Daoy (cell line): Measurements from ENCODE around the gene FHOD3. TPM values are rescaled to one million over a fixed set of nuclear protein-coding genes. Genes with fewer than 3 reads are reported as not detected.
"Not testable (repeated sequence)": the region's sequence is repeated elsewhere in the genome, so short reads cannot be mapped to it uniquely, and the experiment has no call there.

Experiments
- DNase-seq: peaks from one replicate; pipeline ENCODE4 v3.0.0-alpha.2; 2015; ENCODE audit warnings: low read depth
- total RNA-seq: library from RNA; depleted of rRNA; stranded (reverse); fragments of >200 nt; shearing (Covaris generic); gene quantifications from 2 replicates; pipeline ENCODE4 v1.2.3, GENCODE V29; 2014

The FHOD3 gene
- total RNA-seq, 1 experiment from 2014 or later, result 17.8 TPM

DNA sequence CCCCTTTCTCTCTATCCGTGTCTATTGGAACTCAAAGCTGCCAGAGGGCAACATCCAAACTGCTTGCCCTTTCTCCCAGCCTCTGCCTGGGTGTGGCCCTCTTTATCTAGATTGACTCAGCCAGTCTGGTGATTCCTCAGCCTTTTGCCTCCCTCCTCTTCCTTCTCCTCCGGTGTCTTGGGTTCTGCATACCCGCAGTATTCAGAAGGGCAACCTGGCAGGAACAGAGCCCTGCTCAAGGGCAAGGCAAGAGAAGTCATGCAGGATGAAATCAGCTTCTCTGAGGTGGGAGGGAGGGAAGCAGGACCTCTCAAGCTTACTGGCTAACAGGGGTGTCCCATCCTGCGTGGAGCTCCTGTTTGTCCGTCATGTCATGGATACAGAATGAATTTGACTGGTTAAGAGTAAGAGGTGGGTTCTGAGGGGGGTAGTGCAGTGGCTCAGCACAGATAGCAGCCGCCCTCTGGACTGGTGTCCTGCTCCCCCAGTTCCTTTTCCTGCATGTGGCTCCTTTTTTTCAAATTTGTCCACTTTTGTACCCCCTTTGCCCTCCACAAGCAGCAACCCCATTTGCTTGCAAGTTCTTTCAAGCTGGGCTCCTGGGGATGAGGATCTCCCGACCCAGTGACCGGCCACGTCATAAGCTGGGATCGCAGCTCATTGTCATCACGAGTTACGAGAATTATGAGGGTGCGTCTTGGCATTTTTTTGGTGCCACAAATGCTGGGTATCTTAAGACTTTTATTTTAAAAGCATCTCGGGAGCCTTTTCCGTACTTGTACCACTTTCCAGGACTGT lies 154.1 kb downstream of the FHOD3 start:
- peak; percentile 42 for DNase-seq

DNA sequence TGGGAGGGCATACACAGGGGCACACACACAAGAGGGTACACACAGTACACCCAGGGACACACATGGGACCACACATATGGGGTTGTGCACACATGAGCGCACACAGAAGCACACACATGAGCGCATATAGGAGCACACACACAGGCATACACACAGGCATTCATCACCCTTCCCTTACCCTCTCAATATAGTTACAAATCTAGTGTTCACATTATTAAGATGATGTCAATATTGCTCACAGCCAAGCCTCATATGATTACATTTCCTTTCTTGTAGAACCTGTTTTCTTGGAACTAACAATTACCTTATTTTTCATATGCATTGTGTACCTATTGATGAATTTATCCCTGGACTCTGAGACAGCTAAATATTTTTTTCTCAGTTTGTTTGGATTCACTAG lies 156.7 kb downstream of the FHOD3 start:
- DNase-seq, result no peak

GRCh38 chr18:36454848-36455458 lies 157.4 kb downstream of the FHOD3 start:
- no peak for DNase-seq

DNA sequence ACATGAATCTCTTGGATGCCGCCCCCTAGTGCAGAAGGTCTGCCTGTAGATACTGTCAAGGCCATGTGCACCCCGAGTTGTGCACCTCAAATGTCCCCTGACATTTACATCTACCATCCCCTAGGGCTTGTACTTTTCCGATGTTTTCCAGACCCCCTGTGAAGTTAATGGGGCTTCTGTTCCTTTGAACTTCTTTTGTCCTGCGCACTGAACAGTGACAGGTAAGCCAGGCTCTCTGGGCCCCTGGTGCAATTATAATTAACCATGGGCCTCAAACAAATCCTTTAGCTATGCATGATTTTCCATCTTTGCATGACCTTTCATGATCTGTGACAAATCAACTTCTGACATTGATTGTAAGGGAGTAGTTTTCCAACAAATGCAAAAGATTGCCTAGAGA lies 158.4 kb downstream of the FHOD3 start:
- no peak for DNase-seq

DNA sequence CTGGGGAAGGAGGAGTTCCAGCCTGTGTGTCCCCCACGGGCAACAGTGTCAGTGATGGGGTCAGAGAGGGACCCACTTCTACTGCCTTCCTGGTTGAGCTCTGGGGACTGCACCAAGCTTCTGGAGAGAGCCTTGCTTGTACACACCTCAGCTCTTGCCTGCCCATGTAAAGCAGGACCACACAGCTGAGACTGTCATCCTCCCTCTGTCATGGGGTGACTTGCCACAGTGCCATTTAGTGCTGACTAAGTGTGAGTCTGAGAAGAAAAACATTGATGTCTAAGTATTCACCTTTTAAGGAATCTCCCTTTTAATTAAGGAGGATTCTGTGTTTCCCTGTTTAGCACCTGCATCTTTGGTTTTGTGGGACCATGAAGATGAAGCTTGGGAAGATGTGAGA lies 159.1 kb downstream of the FHOD3 start:
- DNase-seq, result no peak

GRCh38 chr18:36457683-36458082 lies 160.2 kb downstream of the FHOD3 start:
- no peak for DNase-seq

DNA sequence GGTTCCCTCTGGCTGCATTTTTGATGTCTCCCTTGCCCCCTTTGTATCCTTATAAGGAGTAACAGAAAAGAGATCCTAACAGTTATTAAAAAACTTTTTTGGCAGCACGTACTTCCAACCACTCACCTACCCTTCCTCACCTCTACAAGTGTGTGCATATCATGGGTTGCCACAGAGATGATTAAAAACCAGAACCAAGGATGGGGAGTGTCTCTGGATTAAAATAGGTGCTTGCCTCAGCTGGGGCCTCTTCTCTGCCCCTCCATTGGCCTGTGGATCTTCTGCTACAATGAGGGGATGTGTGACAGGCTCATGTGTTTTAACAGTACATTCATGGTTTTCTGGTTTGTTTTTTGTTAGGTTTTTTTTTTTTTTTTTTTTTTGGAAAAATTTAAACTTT lies 160.8 kb downstream of the FHOD3 start:
- no peak for DNase-seq

DNA sequence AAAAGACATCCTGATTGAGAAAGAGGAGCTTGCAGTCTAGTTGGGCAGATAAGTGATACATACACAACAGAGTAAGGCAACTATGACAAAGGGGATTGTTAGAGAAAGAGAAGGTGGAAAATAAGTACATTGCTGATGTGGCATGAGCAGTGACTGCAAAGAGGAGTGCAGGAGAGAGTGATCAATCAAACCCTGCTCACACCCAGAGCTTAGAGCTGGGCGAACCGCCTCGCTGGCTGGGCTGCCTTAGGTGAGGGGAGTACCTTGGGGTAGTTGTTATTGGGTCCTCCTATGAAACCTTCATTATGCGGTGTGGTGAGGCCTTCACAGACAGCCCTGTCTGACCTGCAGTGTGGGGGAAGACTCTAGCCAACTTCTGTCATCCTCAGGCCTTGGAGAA lies 161.7 kb downstream of the FHOD3 start:
- DNase-seq, result no peak

GRCh38 chr18:36459786-36460185 lies 162.3 kb downstream of the FHOD3 start:
- DNase-seq, result no peak

DNA sequence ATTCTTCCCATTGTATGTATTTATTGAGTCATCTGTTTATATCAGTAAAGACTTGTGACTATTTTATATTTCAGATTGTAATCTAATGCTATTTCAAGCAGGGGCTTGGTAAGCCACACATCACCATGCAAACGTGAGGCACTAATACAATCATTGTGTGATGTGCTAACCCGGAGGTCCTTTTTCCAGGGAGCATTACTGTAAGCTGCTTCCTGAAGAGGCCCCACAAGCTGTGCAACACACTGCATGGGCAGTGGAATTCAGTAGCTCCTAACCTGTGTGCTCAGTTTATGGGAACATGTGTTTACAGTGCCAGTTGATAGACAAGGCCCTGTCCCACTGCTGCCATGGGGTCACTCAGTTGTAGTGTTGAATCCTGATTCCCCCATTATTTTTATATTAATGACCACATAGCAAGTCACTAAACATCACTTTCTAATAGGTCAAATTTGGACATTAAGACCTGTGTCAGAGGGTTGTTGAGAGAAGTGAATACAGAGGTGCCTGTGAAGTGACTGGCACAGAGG lies 162.9 kb downstream of the FHOD3 start:
- DNase-seq, result no peak

- no peak for DNase-seq
These were observed 163.3 kb downstream of the FHOD3 start for GRCh38 chr18:36460854-36461253.

DNA sequence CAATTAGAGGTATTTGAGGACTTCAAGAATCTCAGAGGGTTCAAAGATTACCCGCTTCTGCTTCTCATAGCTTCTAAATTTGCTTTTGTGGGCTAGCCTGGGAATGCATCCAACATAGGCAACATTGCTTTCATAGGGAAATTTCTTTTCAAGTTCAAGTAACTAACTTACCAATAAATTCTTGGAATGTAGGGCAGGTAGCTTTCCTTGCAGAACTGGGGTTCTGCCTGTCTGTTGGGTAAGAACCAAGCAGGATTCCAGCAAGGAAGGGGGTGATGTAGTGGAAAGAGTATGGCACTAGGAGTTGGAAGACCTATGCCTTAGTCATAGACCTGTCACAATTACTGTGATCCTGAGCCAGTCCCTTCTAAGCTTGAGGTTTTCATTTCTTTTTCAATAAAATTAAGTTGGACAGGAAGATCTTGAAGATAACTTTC lies 164.1 kb downstream of the FHOD3 start:
- no peak for DNase-seq

- not testable (repeated sequence) for DNase-seq
These were observed 166.0 kb downstream of the FHOD3 start for GRCh38 chr18:36463516-36463915.

DNA sequence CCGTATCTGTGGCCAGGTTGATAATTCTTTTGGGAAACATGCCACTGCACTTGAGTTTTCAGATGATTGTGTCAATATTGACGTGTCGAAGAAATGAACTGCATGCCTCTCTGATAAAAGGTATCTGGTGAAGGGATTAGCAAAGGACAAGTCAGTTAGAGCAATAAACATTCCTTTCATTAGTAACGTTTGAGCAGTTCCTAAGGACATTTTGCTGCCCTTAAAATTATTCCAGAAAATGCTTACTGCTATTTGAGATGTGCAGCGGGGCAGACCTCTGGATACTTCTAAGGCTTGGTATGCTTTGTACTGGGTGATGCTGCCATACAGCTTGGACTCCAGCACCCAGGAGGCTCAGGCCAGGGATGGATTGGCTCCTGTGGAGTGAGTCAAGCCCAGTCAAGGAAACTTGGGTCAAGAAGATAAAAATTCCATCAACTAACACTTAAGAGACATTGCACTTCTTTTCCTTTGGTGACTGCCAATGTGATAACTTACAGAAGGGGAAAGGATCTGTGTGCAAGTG lies 166.7 kb downstream of the FHOD3 start:
- no peak for DNase-seq

DNA sequence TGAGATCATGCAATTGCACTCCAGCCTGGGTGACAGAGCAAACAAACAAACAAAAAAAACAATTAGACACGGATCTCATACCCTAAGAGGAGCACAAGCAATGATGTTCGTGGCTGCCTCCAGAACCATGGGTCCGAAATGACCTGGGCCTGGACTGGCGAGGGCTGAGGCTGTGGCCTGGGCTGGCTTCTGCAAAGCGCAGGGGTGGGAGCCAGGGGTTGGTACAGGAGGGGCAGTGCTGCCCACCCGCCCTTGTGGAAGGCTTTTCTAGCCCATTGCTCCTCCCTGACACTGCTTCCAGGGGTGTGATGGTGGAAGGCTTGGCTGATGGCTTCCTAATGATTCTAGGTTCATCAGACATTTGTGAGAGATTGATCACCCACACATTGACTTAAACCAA lies 167.8 kb downstream of the FHOD3 start:
- DNase-seq, result no peak

GRCh38 chr18:36465970-36466369 lies 168.5 kb downstream of the FHOD3 start:
- DNase-seq, result peak; percentile 6

DNA sequence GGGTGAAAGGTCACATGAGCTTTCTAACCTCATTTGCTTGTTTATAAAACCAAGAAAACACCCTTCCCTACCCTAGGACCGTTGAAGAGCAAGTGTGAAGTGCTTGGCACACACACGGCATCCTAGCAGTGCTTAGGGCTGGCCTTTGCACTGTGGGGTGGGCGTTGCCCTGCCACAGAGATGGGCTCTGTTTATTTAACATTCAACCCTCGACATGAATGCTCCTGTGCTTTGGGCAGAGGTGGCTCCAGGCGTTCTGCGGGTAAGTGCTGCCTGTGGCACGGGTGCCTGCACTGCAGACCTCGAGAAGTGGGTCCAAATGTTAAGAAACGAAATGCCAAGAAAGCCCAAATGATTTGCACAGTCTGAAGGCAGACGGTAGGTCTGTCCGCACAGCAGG lies 170.1 kb downstream of the FHOD3 start:
- no peak for DNase-seq

- no peak for DNase-seq
These were observed 170.6 kb downstream of the FHOD3 start for GRCh38 chr18:36468161-36468560.

DNA sequence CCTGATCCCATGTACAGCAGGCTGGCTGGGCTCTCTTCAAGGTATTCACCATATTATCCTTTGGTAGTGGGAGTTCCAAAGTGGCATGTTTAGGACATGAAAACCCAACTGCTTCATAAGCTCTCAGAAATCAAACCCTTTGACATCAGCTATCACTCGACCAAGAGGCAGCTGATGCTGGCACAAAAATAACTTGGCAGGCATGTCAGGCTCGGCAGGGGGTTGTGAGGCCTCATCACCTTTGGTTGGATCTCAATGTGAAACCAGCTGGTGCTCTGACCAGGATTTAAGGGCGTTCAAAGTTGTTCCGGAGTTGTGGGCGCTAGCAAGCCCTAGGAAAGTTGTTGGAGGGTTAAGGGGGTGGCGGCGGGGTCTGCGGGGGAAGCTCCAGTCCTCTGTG lies 171.9 kb downstream of the FHOD3 start:
- DNase-seq, result no peak

GRCh38 chr18:36470896-36471295 lies 173.4 kb downstream of the FHOD3 start:
- DNase-seq, result no peak

- DNase-seq, result no peak
These were observed 173.9 kb downstream of the FHOD3 start for GRCh38 chr18:36471393-36471792.

DNA sequence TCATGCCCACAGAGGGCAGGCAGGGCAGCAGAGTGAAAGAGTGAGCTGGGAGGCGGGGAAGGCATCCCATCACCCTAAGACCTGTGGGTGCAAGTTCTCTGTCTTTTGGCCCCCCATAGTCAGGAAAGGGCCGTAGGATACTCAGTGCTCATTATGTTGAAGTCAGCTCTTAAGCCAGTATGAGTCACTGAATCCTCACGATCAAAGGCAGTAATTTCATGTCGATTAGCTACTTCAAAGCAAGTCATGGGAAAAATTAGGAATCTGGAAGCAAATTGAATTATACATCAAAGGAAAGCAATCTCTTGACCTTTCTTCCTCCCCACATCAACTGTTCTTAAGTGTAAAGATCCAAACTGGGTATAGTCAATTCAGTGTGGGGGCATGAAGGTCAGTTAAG lies 178.9 kb downstream of the FHOD3 start:
- no peak for DNase-seq

- no peak for DNase-seq
These were observed 180.3 kb downstream of the FHOD3 start for GRCh38 chr18:36477776-36478175.
